Mammary epithelial cell (primary cell): ENCODE measurements around the gene NHS.

Experiments
- CTCF ChIP-seq, 2 donors: IDR thresholded peaks in 1 of 2; conservative IDR thresholded peaks in 1 of 2; 2 replicates each; pipeline ENCODE4 v1.5.1; 2011 to 2012; ENCODE audit warnings: inconsistent platforms in 2 of 2, low read length in 2 of 2, mild to moderate bottlenecking in 2 of 2, control low read depth in 1 of 2, low read depth in 1 of 2; ENCODE audit not compliant: insufficient read depth in 1 of 2; ENCODE audit errors: extremely low read depth in 1 of 2
- EZH2 ChIP-seq: IDR thresholded peaks from 2 replicates; pipeline ENCODE4 v1.6.1; 2012; ENCODE audit warnings: low read length, inconsistent platforms, borderline replicate concordance

- TF ChIP-seq CTCF (conservative IDR thresholded peaks at IDR 0.05 in 1 of 2, IDR thresholded peaks at IDR 0.05 in 1 of 2; ENCODE audit: extremely low read depth in 1 of 2, insufficient read depth in 1 of 2, low read depth in 1 of 2, low read length in 2 of 2), result no peak
- no peak for TF ChIP-seq EZH2
Measured at GRCh38 chrX:17368002-17368401, 7.0 kb upstream of the NHS start.
